GM12878 (cell line): ENCODE data around the gene NRG3.

ENCODE experiments used
- CHD2 ChIP-seq: IDR thresholded peaks from 2 replicates; pipeline ENCODE4 v1.6.1; 2011; ENCODE audit warnings: low read depth, low read length, improper control_type of control experiment, borderline replicate concordance
- DPF2 ChIP-seq: fragments of 450-650 bp; IDR thresholded peaks from 2 replicates; pipeline ENCODE4 v1.6.1; 2017; ENCODE audit warnings: mild to moderate bottlenecking
- IKZF1 ChIP-seq: fragments of 450-650 bp; conservative IDR thresholded peaks from 2 replicates; pipeline ENCODE4 v1.6.1; 2017; ENCODE audit warnings: antibody characterized with exemption, mild to moderate bottlenecking
- JUNB ChIP-seq: IDR thresholded peaks from 2 replicates; pipeline ENCODE4 v1.6.1; 2016; ENCODE audit warnings: antibody characterized with exemption, mild to moderate bottlenecking
- MYC ChIP-seq: IDR thresholded peaks from 2 replicates; pipeline ENCODE4 v1.6.1; 2011; ENCODE audit warnings: mild to moderate bottlenecking, low read length, moderate library complexity, inconsistent platforms; ENCODE audit not compliant: insufficient read depth, insufficient replicate concordance, insufficient read length, severe bottlenecking
- POLR2A ChIP-seq: IDR thresholded peaks from 2 replicates; pipeline ENCODE4 v1.6.1; 2011; ENCODE audit warnings: low read depth, mild to moderate bottlenecking, low read length
- TF ChIP-seq, protein P1 (sequence below), 3 experiments: IDR thresholded peaks in 2 of 3; conservative IDR thresholded peaks in 1 of 3; 2 replicates each; pipeline ENCODE4 v1.5.1; 2011; ENCODE audit warnings: low read depth in 3 of 3, low read length in 3 of 3, mild to moderate bottlenecking in 3 of 3, control low read depth in 2 of 3, moderate library complexity in 2 of 3, inconsistent platforms in 1 of 3, mixed read lengths in 1 of 3; ENCODE audit not compliant: control insufficient read depth in 2 of 3, insufficient read depth in 1 of 3; ENCODE audit errors: extremely low read depth in 1 of 3

DNA sequence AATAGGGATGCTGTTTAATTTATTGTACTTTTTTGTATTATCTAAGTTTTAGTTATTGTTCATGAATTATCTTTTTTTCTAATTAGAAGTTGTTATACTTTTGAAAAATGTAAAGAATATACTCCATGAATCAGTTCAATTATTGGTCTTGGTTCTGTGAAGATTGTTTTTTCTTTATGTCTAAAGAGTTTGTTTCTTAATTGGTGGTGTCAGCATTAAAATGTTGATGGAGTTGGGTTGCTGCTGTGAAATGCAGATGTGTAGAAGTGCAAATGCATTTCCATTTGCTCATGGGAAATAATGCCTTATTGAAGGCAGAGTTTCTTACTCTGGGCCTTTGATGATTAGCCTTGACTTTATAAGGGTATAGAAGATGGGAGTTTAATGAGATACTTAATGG lies 11.9 kb downstream of the NRG3 start:
- TF ChIP-seq, protein P1, sequence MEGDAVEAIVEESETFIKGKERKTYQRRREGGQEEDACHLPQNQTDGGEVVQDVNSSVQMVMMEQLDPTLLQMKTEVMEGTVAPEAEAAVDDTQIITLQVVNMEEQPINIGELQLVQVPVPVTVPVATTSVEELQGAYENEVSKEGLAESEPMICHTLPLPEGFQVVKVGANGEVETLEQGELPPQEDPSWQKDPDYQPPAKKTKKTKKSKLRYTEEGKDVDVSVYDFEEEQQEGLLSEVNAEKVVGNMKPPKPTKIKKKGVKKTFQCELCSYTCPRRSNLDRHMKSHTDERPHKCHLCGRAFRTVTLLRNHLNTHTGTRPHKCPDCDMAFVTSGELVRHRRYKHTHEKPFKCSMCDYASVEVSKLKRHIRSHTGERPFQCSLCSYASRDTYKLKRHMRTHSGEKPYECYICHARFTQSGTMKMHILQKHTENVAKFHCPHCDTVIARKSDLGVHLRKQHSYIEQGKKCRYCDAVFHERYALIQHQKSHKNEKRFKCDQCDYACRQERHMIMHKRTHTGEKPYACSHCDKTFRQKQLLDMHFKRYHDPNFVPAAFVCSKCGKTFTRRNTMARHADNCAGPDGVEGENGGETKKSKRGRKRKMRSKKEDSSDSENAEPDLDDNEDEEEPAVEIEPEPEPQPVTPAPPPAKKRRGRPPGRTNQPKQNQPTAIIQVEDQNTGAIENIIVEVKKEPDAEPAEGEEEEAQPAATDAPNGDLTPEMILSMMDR (IDR thresholded peaks at IDR 0.05 in 2 of 3, conservative IDR thresholded peaks at IDR 0.05 in 1 of 3; ENCODE audit: control insufficient read depth in 2 of 3, extremely low read depth in 1 of 3, insufficient read depth in 1 of 3, low read depth in 3 of 3, low read length in 3 of 3), result no peak
- TF ChIP-seq POLR2A (no peak), MYC (no peak), JUNB (no peak), DPF2 (no peak), CHD2 (no peak), IKZF1 (no peak)
